GM11168 (cell line): ENCODE measurements around the gene PIGT.
"Not testable (repeated sequence)": the region's sequence is repeated elsewhere in the genome, so short reads cannot be mapped to it uniquely, and the experiment has no call there.

ENCODE experiments used
- in situ Hi-C: fragments of 300-500 bp; cut with MboI; formaldehyde crosslinking; loops from one replicate; pipeline ENCODE4 v1.12.0; 2022; ENCODE audit warnings: low sequenced_read_pairs; ENCODE audit not compliant: unreplicated experiment

Gene PIGT

DNA sequence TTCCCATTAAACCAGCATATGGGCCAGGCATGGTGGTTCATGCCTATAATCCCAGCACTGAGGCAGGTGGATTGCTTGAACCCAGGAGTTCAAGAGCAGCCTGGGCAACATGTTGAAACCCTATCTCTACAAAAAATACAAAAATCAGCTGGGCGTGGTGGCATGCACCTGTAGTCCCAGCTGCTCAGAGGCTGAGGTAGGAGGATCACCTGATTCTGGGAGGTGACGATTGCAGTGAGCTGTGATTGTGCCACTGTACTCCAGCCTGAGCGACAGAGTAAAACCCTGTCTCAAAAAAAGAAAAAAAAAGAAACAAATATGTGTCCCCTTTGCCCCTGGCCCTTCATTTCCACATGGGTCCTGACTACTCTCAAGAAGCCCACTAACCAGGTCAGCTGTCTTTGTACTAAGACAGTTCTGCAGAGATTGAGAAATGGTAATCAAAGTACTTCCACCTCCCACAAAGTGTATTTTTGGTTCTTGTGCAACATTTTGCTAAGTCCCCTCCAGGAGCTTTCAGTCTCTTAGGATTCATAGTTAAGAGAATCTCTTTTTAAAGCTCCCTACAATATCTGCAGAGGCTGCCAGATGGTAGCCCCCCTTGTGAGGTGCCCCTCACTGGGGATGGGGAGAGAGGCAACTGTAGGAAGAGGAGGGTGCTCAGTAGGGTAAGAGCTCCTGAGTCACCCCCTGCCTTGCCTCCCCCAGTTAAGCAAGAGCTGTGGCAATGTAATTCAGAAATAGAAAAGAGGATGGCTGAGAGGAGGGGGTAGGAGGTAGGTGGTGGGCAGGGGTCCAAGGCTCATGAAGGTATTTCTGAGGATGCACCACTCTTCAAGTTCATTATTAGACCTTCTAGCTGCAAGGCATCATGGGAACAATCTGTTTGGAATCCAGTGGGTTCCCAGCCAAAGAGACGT, 37.1 kb downstream of the PIGT start:
- in situ Hi-C loops: no loop called here

DNA sequence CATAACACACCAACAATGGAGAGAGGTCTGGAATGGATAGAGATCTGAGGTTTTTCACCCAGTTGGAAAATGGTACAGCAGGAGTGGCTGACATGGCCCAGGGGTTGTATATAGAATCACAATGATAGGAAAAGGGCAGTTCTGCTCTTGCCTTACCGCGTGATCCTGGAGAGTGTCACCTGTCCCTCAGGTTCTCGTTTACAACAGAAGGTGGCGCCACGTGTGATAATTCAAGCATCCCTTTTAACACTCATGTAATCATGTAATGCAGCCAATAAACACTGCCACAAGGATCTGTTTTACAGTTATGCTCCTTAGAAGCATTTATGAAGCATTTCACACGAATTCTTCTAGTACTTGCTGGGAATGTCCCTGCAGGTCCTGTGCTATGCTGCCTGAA, 40.7 kb downstream of the PIGT start:
- in situ Hi-C loops: no loop called here

DNA sequence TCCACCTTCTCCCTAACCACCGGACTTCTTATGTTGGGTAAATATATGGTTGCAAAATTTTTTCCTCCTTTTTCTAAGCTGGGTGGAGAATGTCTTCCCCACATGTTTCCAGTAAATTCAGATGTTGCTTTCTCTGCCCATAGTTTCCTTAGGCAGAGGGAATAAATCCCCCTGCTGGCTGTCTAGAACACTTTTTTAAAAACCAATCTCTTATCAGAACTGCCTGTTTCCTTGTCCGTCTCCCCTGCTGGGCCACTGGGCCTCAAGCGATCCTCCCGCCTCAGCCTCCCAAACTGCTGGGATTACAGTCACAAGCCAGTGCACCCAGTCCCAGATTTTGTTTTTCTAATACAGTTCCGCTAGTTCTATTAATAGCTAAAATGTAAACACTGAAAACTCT, 43.7 kb downstream of the PIGT start:
- in situ Hi-C loops: no loop called here

DNA sequence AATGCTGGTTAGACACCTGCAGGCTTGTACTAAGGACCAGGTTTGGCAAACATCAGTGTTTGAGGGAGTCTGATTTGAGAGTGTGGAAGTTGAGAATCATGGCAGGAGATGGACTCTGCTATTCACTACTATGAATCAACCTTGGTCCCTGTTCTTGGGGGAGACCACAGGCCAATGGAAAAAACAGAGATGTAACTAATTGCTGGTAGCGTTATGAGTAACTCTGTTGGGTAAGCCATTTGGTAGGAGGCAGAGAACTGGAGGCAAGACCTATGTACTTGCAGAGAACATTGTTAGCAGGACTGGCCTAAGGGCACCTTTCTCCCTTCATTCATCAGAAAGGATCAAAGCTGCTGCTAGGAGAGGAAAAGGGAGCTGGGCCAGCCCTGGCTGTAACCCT, 45.3 kb downstream of the PIGT start:
- in situ Hi-C loops: no loop called here

DNA sequence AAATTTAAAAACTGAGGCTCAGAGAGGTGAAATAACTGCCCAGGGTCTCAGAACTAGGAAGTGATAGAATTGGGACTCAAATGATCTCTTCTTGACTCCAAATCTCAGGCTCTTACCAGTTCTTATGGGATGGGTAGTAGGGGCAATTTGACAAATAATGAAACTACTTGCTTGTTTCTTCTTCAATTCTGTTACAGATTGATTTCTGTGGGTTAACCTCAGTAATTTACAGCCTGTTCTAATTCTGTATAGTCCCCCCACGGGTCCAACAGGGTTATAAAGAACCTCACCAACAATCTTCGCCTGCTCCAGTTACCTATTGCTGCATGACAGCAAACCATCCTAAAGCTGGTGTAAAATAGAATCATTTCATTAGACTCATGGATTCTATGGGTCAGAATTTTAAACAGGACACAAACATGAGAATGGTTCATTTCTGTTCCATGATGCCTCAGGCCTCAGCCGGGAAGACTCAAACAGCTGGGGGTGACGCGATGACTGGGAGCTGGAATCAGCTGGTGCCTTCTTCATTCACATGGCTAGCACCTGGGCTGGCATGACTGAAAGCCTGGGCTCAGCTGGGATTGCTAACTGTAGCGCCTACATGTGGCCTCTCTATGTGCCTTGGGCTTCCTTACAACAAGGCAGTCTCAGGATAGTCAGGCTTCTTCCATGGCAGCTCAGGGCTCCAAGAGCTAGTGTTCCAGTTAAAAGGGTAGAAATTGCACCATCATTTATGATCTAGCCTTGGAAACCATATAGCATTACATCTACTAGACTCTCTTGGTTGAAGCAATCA, 47.0 kb downstream of the PIGT start:
- in situ Hi-C loops: no loop called here

DNA sequence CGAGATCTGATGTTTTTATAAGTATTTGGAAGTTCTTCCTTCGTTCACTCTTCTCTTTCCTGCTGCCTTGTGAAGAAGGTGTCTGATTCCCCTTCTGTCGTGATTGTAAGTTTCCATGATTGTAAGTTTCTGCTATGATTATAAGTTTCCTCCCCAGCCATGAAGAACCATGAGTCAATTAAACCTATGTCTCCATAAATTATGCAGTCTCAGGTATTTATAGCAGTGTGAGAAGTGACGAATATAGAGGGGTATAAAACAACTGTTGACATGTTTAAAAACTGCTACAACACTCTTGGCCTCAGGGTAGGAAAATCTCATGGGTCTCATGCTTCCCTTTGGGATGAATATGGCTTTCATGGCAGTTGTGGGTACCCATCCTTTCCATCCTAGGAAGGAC, 47.8 kb downstream of the PIGT start:
- in situ Hi-C loops: no loop called here

DNA sequence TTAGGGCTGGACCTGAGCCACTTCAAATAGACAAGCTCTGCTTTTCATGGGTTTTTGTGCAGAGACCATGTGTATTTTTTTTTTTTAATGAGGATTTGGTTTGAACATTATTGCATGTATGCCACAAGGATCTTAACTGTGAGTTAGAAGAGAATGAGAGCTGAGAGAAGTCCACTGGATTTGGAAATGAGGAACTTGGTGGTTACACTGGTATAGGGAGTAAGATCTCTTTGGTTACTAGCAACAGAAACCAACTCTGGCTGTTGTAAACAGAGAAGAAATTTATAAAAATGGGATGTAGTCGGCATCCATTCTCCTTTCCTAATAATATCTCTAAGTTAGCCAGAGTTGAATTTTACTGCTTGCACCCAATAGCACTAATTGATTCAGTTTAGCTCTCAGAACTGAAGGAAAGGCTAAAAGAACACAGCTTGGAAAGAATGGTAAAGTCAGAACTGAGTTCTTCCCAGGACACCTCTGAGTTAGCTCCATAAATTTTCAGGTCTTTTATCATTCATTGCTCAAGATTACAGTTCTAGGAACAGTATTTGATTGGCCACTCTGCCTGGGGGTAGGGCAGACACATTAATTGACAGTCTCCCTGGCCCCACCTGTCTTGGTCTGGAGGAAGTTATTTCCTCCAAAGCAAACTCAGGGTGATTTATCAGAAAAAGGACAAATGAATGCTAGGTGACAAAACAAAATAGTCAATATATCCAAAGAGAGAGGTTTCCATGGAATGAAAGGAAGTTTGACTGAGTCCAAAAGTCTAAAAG, 49.7 kb downstream of the PIGT start:
- in situ Hi-C loops: no loop called here

DNA sequence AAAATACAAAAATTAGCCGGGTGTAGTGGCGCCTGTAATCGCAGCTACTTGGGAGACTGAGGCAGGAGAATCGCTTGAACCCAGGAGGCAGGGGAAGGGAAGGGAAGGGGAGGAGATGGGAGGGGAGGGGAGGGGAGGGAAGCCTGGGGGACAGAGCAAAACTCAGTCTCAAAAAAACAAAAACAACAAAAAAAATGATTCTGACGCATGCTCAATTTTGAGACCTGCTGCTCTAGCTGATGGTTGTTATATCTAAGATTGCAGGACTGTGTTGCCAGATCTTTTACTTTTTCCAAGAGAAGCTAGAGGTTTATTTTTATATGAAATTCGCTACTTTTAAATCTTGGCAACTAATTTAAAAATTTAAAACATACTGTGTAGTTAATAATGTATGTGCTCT, 51.2 kb downstream of the PIGT start:
- in situ Hi-C loops: no loop called here

DNA sequence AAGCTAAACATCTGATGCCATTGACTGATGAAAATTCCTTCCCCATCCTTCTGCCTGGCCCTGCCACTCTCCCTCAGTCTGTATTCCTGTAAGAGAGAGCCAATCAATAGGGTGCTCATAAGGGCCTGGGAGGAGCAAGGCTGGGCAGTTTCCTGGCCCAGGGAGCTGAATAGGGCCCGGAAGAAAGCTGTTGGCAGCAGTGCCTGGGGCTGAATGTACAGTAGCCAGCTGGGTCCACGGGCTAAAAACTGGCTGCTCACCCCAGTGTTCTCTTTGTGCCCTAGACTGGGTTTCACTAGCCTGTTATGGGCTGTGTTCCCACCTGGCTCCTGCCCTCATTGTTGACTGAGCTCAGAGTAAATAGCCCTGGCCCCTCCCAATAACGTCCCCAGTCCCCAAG, 51.9 kb downstream of the PIGT start:
- in situ Hi-C loops: no loop called here

DNA sequence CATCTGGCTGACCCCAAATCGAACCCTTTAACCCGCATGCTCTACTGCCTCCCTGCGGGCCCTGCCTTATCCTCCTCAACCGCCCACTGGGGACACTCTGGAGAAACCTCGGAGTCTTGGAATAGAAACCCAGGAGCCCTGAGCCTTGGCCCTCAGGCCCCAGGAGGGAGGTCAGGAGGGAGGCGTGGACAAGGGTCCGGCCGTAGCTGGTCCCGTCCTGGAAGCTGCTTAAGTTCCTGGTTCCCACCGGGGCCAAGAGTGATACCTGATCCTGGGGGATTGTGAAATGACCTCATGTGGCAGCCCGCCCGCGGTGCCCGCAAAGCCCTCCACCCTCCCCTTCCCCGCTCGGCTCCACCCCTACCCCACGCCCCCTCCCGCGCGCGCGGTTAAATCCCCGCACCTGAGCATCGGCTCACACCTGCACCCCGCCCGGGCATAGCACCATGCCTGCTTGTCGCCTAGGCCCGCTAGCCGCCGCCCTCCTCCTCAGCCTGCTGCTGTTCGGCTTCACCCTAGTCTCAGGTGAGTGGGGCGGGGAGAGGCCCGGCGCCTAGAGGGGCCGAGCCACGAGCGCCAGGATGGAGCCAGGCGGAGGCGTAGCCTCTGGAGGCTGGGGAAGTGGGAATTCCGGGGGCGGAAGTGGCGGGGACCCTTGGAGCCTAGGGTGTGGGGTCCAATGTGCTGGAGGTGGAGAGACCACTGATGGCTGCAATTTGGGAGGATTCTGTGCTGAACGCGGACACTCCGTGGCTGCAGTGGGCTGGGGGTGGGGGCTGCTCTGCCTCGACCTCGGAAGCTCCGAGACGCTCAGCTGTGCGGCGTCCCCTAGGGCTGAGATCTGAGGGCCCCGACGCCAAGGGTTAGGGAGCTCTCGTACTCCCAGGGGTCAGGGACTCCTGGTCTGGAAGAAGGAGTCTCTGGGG, 53.7 kb downstream of the PIGT start, which contains the start of gene WFDC2:
TSS of gene WFDC2 (plus strand) at position 418 of the 926 bp plus-strand sequence. CDS start at position 447, 29 bp downstream.
- in situ Hi-C loops: no loop called here

DNA sequence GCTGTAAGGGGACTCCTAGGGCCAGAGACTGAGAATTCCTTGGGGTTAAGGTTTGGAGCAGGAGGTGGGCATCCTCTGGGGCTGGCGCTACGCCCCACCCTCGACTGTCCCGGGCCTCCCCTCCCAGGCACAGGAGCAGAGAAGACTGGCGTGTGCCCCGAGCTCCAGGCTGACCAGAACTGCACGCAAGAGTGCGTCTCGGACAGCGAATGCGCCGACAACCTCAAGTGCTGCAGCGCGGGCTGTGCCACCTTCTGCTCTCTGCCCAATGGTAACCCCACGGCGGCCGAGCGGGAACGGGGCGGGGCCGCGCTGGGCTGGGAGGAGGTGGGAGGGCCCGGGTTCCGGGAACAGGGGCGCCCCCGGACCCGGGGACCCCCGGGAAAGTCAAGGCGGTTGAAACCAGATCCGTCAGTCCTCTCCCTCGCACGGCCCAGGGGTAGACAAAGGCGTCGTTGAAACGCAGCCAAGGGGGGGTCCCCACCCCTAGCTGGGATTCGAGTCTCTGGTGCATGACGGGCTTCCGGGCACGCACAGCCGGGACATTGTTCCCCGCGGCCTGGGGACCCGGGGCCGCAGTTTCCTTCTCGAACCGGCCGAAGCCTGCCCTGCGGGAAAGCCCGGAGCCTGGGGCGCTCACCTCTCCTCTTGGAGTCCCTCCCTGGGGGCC, 54.5 kb downstream of the PIGT start:
- in situ Hi-C loops: no loop called here

DNA sequence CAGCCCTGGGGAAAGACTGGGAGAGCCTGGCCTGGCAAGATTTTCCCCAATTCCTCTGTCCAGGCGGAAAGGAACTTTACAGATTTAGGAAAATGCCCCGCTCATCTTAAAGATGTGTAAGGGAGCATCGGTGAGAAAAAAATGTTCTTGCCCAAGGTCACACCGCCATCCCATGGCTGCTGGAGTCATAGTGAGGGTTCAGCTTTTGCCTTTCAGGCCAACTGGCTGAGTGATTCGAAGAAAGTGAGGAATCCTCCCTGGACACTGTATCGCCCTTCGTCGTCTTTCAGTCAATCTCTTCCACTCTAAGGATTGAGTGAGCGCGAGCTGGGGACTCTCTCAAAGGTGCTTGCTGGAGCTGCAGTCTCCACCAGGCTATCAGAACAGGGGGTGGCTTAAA, 55.0 kb downstream of the PIGT start:
- in situ Hi-C loops: no loop called here

DNA sequence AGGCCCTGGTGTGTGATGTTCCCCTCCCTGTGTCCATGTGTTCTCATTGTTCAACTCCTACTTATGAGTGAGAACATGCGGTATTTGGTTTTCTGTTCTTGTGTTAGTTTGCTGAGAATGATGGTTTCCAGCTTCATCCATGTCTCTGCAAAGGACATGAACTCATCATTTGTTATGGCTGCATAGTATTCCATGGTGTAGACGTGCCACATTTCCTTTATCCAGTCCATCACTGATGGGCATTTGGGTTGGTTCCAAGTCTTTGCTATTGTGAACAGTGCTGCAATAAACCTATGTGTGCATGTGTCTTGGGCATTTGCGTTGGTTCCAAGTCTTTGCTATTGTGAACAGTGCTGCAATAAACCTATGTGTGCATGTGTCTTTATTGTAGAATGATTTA, 56.3 kb downstream of the PIGT start:
- in situ Hi-C loops: not testable (repeated sequence)
